ENCODE data around the gene ATP10A. TPM values are rescaled to one million over a fixed set of nuclear protein-coding genes. Genes with fewer than 3 reads are reported as not detected.

The ATP10A gene
- total RNA-seq, 1 donor from 2014 or later, result 71.9 TPM

- H3K36me3 Mint-ChIP-seq (ENCODE audit: unreplicated experiment), result peaks cover 7% of the 10 kb centered on the region
- no peak overlapping the region for H3K4me3 Mint-ChIP-seq (ENCODE audit: unreplicated experiment)
- peaks cover 69% of the 10 kb centered on the region for H3K4me1 Mint-ChIP-seq (ENCODE audit: unreplicated experiment)
- TF ChIP-seq, protein P1, sequence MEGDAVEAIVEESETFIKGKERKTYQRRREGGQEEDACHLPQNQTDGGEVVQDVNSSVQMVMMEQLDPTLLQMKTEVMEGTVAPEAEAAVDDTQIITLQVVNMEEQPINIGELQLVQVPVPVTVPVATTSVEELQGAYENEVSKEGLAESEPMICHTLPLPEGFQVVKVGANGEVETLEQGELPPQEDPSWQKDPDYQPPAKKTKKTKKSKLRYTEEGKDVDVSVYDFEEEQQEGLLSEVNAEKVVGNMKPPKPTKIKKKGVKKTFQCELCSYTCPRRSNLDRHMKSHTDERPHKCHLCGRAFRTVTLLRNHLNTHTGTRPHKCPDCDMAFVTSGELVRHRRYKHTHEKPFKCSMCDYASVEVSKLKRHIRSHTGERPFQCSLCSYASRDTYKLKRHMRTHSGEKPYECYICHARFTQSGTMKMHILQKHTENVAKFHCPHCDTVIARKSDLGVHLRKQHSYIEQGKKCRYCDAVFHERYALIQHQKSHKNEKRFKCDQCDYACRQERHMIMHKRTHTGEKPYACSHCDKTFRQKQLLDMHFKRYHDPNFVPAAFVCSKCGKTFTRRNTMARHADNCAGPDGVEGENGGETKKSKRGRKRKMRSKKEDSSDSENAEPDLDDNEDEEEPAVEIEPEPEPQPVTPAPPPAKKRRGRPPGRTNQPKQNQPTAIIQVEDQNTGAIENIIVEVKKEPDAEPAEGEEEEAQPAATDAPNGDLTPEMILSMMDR (IDR thresholded peaks at IDR 0.05), result no peak
- no peaks in the 10 kb centered on the region for H3K9me3 Mint-ChIP-seq (ENCODE audit: unreplicated experiment)
- H3K27ac Mint-ChIP-seq (ENCODE audit: unreplicated experiment), result peak overlapping the region; percentile 75
- DNase-seq (ENCODE audit: extremely low spot score, unreplicated experiment), result no peak
- no peaks in the 10 kb centered on the region for H3K27me3 Mint-ChIP-seq (ENCODE audit: unreplicated experiment)
These were observed 77.5 kb downstream of the ATP10A start for GRCh38 chr15:25785641-25786025.

DNA sequence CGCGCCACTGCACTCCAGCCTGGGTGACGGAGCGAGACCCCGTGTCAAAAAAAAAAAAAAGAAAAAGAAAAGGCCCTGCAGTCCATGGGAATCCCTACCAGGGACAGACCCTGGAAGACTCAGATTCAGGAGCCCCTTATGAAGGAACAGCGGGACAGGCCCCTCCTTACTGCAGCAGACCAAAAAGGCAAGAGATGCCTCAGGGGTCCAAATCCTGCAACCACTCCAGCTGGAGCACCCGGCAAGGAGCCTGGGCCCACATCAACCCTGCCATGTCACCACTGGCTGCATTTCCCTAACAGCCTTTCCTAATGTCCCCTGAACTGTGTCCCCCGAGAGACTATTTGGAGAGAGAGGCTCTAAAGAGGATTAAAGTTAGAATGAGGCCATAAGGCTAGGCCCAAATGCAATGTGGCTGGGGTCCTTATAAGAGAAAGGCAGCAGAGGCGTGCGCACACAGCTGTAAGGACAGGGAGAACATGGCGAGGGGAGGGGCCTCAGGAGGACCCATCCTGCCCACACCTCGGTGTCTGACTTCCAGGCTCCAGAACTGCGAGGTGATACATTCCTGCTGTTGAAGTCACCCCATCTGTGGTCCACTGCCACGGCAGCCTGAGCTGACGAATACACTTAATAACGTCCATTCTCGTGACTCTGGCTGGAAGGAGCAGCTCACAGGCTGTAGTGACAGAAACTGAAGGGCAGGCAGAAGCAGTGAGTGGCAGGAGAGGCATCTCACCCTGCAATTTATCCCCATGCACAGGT, 78.1 kb downstream of the ATP10A start:
- TF ChIP-seq, protein P1 (IDR thresholded peaks at IDR 0.05), result no peak
- no peak for DNase-seq (ENCODE audit: extremely low spot score, unreplicated experiment)
- H3K27me3 Mint-ChIP-seq (ENCODE audit: unreplicated experiment), result no peaks in the 10 kb centered on the region
- H3K9me3 Mint-ChIP-seq (ENCODE audit: unreplicated experiment), result no peaks in the 10 kb centered on the region
- peaks cover 63% of the 10 kb centered on the region for H3K4me1 Mint-ChIP-seq (ENCODE audit: unreplicated experiment)
- no peak overlapping the region for H3K4me3 Mint-ChIP-seq (ENCODE audit: unreplicated experiment)
- peak overlapping the region; percentile 75 for H3K27ac Mint-ChIP-seq (ENCODE audit: unreplicated experiment)
- H3K36me3 Mint-ChIP-seq (ENCODE audit: unreplicated experiment), result peaks cover 13% of the 10 kb centered on the region

GRCh38 chr15:25783607-25784540, 79.3 kb downstream of the ATP10A start:
- Mint-ChIP-seq H3K4me1 (ENCODE audit: unreplicated experiment) (peaks cover 56% of the 10 kb centered on the region), H3K36me3 (ENCODE audit: unreplicated experiment) (peaks cover 18% of the 10 kb centered on the region), H3K4me3 (ENCODE audit: unreplicated experiment) (no peak overlapping the region), H3K9me3 (ENCODE audit: unreplicated experiment) (no peaks in the 10 kb centered on the region), H3K27me3 (ENCODE audit: unreplicated experiment) (no peaks in the 10 kb centered on the region), H3K27ac (ENCODE audit: unreplicated experiment) (peak overlapping the region; percentile 86)
- TF ChIP-seq, protein P1 (IDR thresholded peaks at IDR 0.05), result peak; percentile 56
- DNase-seq (ENCODE audit: extremely low spot score, unreplicated experiment), result no peak

DNA sequence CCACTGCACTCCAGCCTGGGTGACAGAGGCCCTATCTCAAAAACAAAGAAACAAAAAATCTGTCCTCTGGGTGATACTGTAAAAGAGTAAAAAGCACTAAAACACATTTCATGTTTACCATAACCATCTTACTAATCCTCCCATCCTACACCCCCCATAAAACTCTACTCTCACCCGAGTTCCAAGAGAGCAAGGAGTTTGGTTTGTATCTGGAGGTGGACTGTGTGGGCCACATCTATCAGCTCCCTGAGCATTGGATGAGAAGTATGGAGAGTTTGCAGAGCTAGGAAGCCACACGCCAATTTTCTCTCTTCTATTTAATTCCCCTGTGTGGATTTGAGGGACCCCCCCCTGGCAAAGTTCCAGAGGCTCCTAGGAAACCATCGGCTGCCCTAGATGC, 80.0 kb downstream of the ATP10A start:
- Mint-ChIP-seq H3K36me3 (ENCODE audit: unreplicated experiment) (peaks cover 23% of the 10 kb centered on the region), H3K27me3 (ENCODE audit: unreplicated experiment) (no peaks in the 10 kb centered on the region), H3K4me3 (ENCODE audit: unreplicated experiment) (no peak overlapping the region), H3K27ac (ENCODE audit: unreplicated experiment) (peak overlapping the region; percentile 86), H3K9me3 (ENCODE audit: unreplicated experiment) (no peaks in the 10 kb centered on the region), H3K4me1 (ENCODE audit: unreplicated experiment) (peaks cover 56% of the 10 kb centered on the region)
- no peak for DNase-seq (ENCODE audit: extremely low spot score, unreplicated experiment)
- TF ChIP-seq, protein P1 (IDR thresholded peaks at IDR 0.05), result no peak

Data from osteocyte (in vitro differentiated cells).